Activated naive CD4-positive, alpha-beta T cell treated with anti-CD3 and anti-CD28 coated beads for 36 hours (primary cell): ENCODE data around the gene MEPCE. TPM values are rescaled to one million over a fixed set of nuclear protein-coding genes. Genes with fewer than 3 reads are reported as not detected.

Experiments used
- CTCF ChIA-PET: fragments of 350-600 bp; sonication (Branson Sonifier 250); formaldehyde crosslinking; loops from one replicate; lab custom pipeline; 2021; ENCODE audit warnings: antibody characterized with exemption; lab: Charles Lee
- DNase-seq: peaks from one replicate; pipeline ENCODE4 v3.0.0-alpha.2; 2020
- H3K27ac Mint-ChIP-seq: one replicate; pipeline ENCODE4 v1.8.0; 2021; ENCODE audit warnings: mild to moderate bottlenecking, mixed read lengths
- H3K27me3 Mint-ChIP-seq: one replicate; pipeline ENCODE4 v1.8.0; 2021; ENCODE audit warnings: low read depth, mixed read lengths
- H3K36me3 Mint-ChIP-seq: one replicate; pipeline ENCODE4 v1.8.0; 2021; ENCODE audit warnings: low read depth, mixed read lengths
- H3K4me1 Mint-ChIP-seq: one replicate; pipeline ENCODE4 v1.8.0; 2021; ENCODE audit warnings: low read depth, mixed read lengths
- H3K4me3 Mint-ChIP-seq: one replicate; pipeline ENCODE4 v1.8.0; 2021; ENCODE audit warnings: mild to moderate bottlenecking, moderate library complexity, mixed read lengths
- H3K9me3 Mint-ChIP-seq: one replicate; pipeline ENCODE4 v1.8.0; 2021; ENCODE audit warnings: mixed read lengths
- intact Hi-C: fragments of 100-400 bp; cut with micrococcal nuclease; formaldehyde crosslinking; loops from one replicate; pipeline ENCODE4 v1.15.1; 2023
- total RNA-seq, 2 experiments: library from RNA; stranded (reverse); gene quantifications; one replicate each; pipeline ENCODE4 v1.2.3, GENCODE V29; 2021

Gene MEPCE
- total RNA-seq, 2 experiments from 2014 or later, result 39.3 to 39.7 TPM

GRCh38 chr7:100393233-100393905, 36.3 kb upstream of the MEPCE start:
- CTCF ChIA-PET, result interaction anchor here (1.9 kb wide), 1 partner anchor 14 kb away, joined by 7 read pairs; no protein-coding TSS in a partner anchor
- Mint-ChIP-seq H3K27ac (no peak overlapping the region), H3K36me3 (no peaks in the 10 kb centered on the region), H3K27me3 (peaks cover 24% of the 10 kb centered on the region), H3K4me3 (no peak overlapping the region), H3K4me1 (peaks cover 25% of the 10 kb centered on the region), H3K9me3 (no peaks in the 10 kb centered on the region)
- intact Hi-C loops, result no loop called here
- no peak for DNase-seq

GRCh38 chr7:100394077-100394476, 35.6 kb upstream of the MEPCE start:
- Mint-ChIP-seq H3K27ac (no peak overlapping the region), H3K4me1 (peaks cover 28% of the 10 kb centered on the region), H3K36me3 (no peaks in the 10 kb centered on the region), H3K9me3 (no peaks in the 10 kb centered on the region), H3K27me3 (peaks cover 27% of the 10 kb centered on the region), H3K4me3 (no peak overlapping the region)
- CTCF ChIA-PET, result interaction anchor here (0.6 to 1.9 kb wide), 2 partner anchors 13 to 206 kb away, joined by 3 to 7 read pairs; no protein-coding TSS in a partner anchor
- no peak for DNase-seq
- intact Hi-C loops, result no loop called here

- no peak overlapping the region for H3K4me3 Mint-ChIP-seq
- CTCF ChIA-PET, result interaction anchor here (0.6 to 3.2 kb wide), 10 partner anchors 11 to 201 kb away, joined by 3 to 14 read pairs (median 4); no protein-coding TSS in a partner anchor
- DNase-seq, result peak; percentile 85
- H3K4me1 Mint-ChIP-seq, result peaks cover 28% of the 10 kb centered on the region
- H3K36me3 Mint-ChIP-seq, result no peaks in the 10 kb centered on the region
- H3K9me3 Mint-ChIP-seq, result no peaks in the 10 kb centered on the region
- H3K27me3 Mint-ChIP-seq, result peaks cover 19% of the 10 kb centered on the region
- intact Hi-C loops, result loop anchor here (1.0 kb wide), 3 partner anchors 31 to 175 kb away; partner anchors contain the start of gene MEPCE
- no peak overlapping the region for H3K27ac Mint-ChIP-seq
These were observed 33.1 kb upstream of the MEPCE start for GRCh38 chr7:100396421-100396982.

GRCh38 chr7:100397315-100398081, 32.1 kb upstream of the MEPCE start:
- peaks cover 12% of the 10 kb centered on the region for H3K27me3 Mint-ChIP-seq
- CTCF ChIA-PET, result interaction anchor here (0.6 to 3.2 kb wide), 2 partner anchors 10 to 23 kb away, joined by 3 to 14 read pairs; no protein-coding TSS in a partner anchor

GRCh38 chr7:100398239-100398638, 31.4 kb upstream of the MEPCE start:
- peaks cover 12% of the 10 kb centered on the region for H3K27me3 Mint-ChIP-seq
- no peaks in the 10 kb centered on the region for H3K36me3 Mint-ChIP-seq
- intact Hi-C loops, result no loop called here
- DNase-seq, result no peak
- no peak overlapping the region for H3K27ac Mint-ChIP-seq
- H3K4me3 Mint-ChIP-seq, result no peak overlapping the region
- CTCF ChIA-PET, result interaction anchor here (0.6 to 3.2 kb wide), 2 partner anchors 9 to 62 kb away, joined by 3 to 14 read pairs; no protein-coding TSS in a partner anchor
- peaks cover 28% of the 10 kb centered on the region for H3K4me1 Mint-ChIP-seq
- no peaks in the 10 kb centered on the region for H3K9me3 Mint-ChIP-seq

More at GRCh38 chr7:100397315-100398081, 32.1 kb upstream of the MEPCE start:
- Mint-ChIP-seq H3K4me1 (peaks cover 28% of the 10 kb centered on the region), H3K36me3 (no peaks in the 10 kb centered on the region), H3K9me3 (no peaks in the 10 kb centered on the region), H3K4me3 (no peak overlapping the region), H3K27ac (no peak overlapping the region)
- no peak for DNase-seq
- intact Hi-C loops, result no loop called here

GRCh38 chr7:100400041-100400440, 29.6 kb upstream of the MEPCE start:
- H3K36me3 Mint-ChIP-seq, result no peaks in the 10 kb centered on the region
- H3K27me3 Mint-ChIP-seq, result peaks cover 8% of the 10 kb centered on the region
- no peak for DNase-seq
- H3K9me3 Mint-ChIP-seq, result no peaks in the 10 kb centered on the region
- H3K27ac Mint-ChIP-seq, result no peak overlapping the region
- peaks cover 28% of the 10 kb centered on the region for H3K4me1 Mint-ChIP-seq
- CTCF ChIA-PET, result interaction anchor here (1.0 kb wide), 1 partner anchor 166 kb away, joined by 3 read pairs; no protein-coding TSS in a partner anchor
- no peak overlapping the region for H3K4me3 Mint-ChIP-seq
- intact Hi-C loops, result loop anchor here (1.0 kb wide), 1 partner anchor 50 kb away; no protein-coding TSS in a partner anchor

GRCh38 chr7:100400656-100401055, 29.0 kb upstream of the MEPCE start:
- Mint-ChIP-seq H3K27ac (no peak overlapping the region), H3K9me3 (no peaks in the 10 kb centered on the region), H3K4me3 (no peak overlapping the region), H3K36me3 (no peaks in the 10 kb centered on the region), H3K27me3 (peaks cover 8% of the 10 kb centered on the region), H3K4me1 (peaks cover 27% of the 10 kb centered on the region)
- peak; percentile 42 for DNase-seq
- CTCF ChIA-PET, result no interaction called here
- intact Hi-C loops, result loop anchor here (1.0 kb wide), 1 partner anchor 50 kb away; no protein-coding TSS in a partner anchor

GRCh38 chr7:100401811-100402210, 27.8 kb upstream of the MEPCE start:
- H3K27ac Mint-ChIP-seq, result no peak overlapping the region
- intact Hi-C loops, result no loop called here
- no peaks in the 10 kb centered on the region for H3K9me3 Mint-ChIP-seq
- H3K4me3 Mint-ChIP-seq, result no peak overlapping the region
- DNase-seq, result no peak
- H3K27me3 Mint-ChIP-seq, result peaks cover 8% of the 10 kb centered on the region
- H3K4me1 Mint-ChIP-seq, result peaks cover 18% of the 10 kb centered on the region
- H3K36me3 Mint-ChIP-seq, result no peaks in the 10 kb centered on the region
- CTCF ChIA-PET, result interaction anchor here (0.6 kb wide), 1 partner anchor 158 kb away, joined by 4 read pairs; no protein-coding TSS in a partner anchor

- Mint-ChIP-seq H3K27me3 (peaks cover 8% of the 10 kb centered on the region), H3K27ac (no peak overlapping the region), H3K4me3 (no peak overlapping the region), H3K4me1 (peaks cover 16% of the 10 kb centered on the region), H3K9me3 (no peaks in the 10 kb centered on the region), H3K36me3 (no peaks in the 10 kb centered on the region)
- CTCF ChIA-PET, result no interaction called here
- no peak for DNase-seq
- intact Hi-C loops, result no loop called here
These were observed 27.4 kb upstream of the MEPCE start for GRCh38 chr7:100402241-100402640.

GRCh38 chr7:100406767-100407166, 22.9 kb upstream of the MEPCE start:
- CTCF ChIA-PET, result interaction anchor here (0.8 to 4.0 kb wide), 21 partner anchors 9 to 304 kb away, joined by 3 to 60 read pairs (median 5); partner anchors contain the start of genes PILRB and ZCWPW1
- Mint-ChIP-seq H3K9me3 (no peaks in the 10 kb centered on the region), H3K4me1 (peaks cover 2% of the 10 kb centered on the region), H3K27ac (no peak overlapping the region), H3K27me3 (no peaks in the 10 kb centered on the region), H3K4me3 (no peak overlapping the region), H3K36me3 (no peaks in the 10 kb centered on the region)
- intact Hi-C loops, result loop anchor here (1.0 kb wide), 2 partner anchors 216 to 274 kb away; no protein-coding TSS in a partner anchor
- DNase-seq, result no peak

GRCh38 chr7:100407285-100408180, 22.1 kb upstream of the MEPCE start:
- DNase-seq, result peak; percentile 61
- H3K4me3 Mint-ChIP-seq, result no peak overlapping the region
- H3K27ac Mint-ChIP-seq, result no peak overlapping the region
- no peaks in the 10 kb centered on the region for H3K36me3 Mint-ChIP-seq
- H3K27me3 Mint-ChIP-seq, result no peaks in the 10 kb centered on the region
- peaks cover 2% of the 10 kb centered on the region for H3K4me1 Mint-ChIP-seq
- H3K9me3 Mint-ChIP-seq, result no peaks in the 10 kb centered on the region
- CTCF ChIA-PET, result interaction anchor here (0.6 to 4.0 kb wide), 32 partner anchors 9 to 564 kb away, joined by 3 to 60 read pairs (median 4); partner anchors contain the start of genes LAMTOR4, PILRB and ZCWPW1
- intact Hi-C loops, result loop anchor here (1.0 kb wide), 2 partner anchors 217 to 275 kb away; no protein-coding TSS in a partner anchor
